BJ (cell line): Measurements from ENCODE around the gene SMPD2. TPM values are rescaled to one million over a fixed set of nuclear protein-coding genes. Genes with fewer than 3 reads are reported as not detected.

Experiments
- polyA plus RNA-seq: library from polyadenylated mRNA; depleted of rRNA; stranded (reverse); fragments of >200 nt; gene quantifications from 2 replicates; pipeline ENCODE4 v1.2.3, GENCODE V29; 2011; rRNA removed

SMPD2 gene
- polyA plus RNA-seq, 1 experiment: 9.8 TPM

Other genes with a start within 250 kb of the SMPD2 start
- gene CD164, start 58.3 kb upstream of the SMPD2 start, polyA plus RNA-seq: 298 and 418 TPM in 2 replicates
- 0.48 and 1.2 TPM in 2 replicates for gene PPIL6, start 96 bp upstream of the SMPD2 start, polyA plus RNA-seq
- 47.3 and 84.6 TPM in 2 replicates for gene MICAL1, start 15.0 kb downstream of the SMPD2 start, polyA plus RNA-seq
- 3.0 and 3.7 TPM in 2 replicates for gene ZBTB24, start 42.5 kb downstream of the SMPD2 start, polyA plus RNA-seq